ENCODE results near the gene CTXND1.

CTXND1 gene

GRCh38 chr15:80202016-80202315, 50.0 kb downstream of the CTXND1 start:
- no peak for TF ChIP-seq CTCF (IDR thresholded peaks at IDR 0.05; ENCODE audit: extremely low read depth, missing control alignments)
- DNase-seq (ENCODE audit: low spot score): no peak

GRCh38 chr15:80201256-80202015, 50.6 kb downstream of the CTXND1 start:
- no peak for DNase-seq (ENCODE audit: low spot score)
- no peak for TF ChIP-seq CTCF (IDR thresholded peaks at IDR 0.05; ENCODE audit: extremely low read depth, missing control alignments)

- DNase-seq (ENCODE audit: low spot score): no peak
- no peak for TF ChIP-seq CTCF (IDR thresholded peaks at IDR 0.05; ENCODE audit: extremely low read depth, missing control alignments)
These were observed 52.1 kb downstream of the CTXND1 start for GRCh38 chr15:80199869-80200268.

GRCh38 chr15:80199366-80199765, 52.6 kb downstream of the CTXND1 start:
- no peak for TF ChIP-seq CTCF (IDR thresholded peaks at IDR 0.05; ENCODE audit: extremely low read depth, missing control alignments)
- DNase-seq (ENCODE audit: low spot score): no peak

- no peak for DNase-seq (ENCODE audit: low spot score)
These were observed 57.1 kb downstream of the CTXND1 start for GRCh38 chr15:80194914-80195313.

GRCh38 chr15:80194186-80194585, 57.8 kb downstream of the CTXND1 start:
- TF ChIP-seq CTCF (IDR thresholded peaks at IDR 0.05; ENCODE audit: extremely low read depth, missing control alignments): no peak
- no peak for DNase-seq (ENCODE audit: low spot score)

More at GRCh38 chr15:80194914-80195313, 57.1 kb downstream of the CTXND1 start:
- no peak for TF ChIP-seq CTCF (IDR thresholded peaks at IDR 0.05; ENCODE audit: extremely low read depth, missing control alignments)

GRCh38 chr15:80191897-80192595, 60.0 kb downstream of the CTXND1 start:
- TF ChIP-seq CTCF (IDR thresholded peaks at IDR 0.05; ENCODE audit: extremely low read depth, missing control alignments): no peak
- no peak for DNase-seq (ENCODE audit: low spot score)

Data from GM20000 (cell line).